ENCODE data around the gene MORF4L2.
A peak's percentile ranks its signal among the peaks of the same experiment; 100 is the strongest.
"Not testable (repeated sequence)": the region's sequence is repeated elsewhere in the genome, so short reads cannot be mapped to it uniquely, and the experiment has no call there.

- not testable (repeated sequence) for TF ChIP-seq CHD2 (IDR thresholded peaks at IDR 0.05; ENCODE audit: low read length, partially characterized antibody); USF2 (IDR thresholded peaks at IDR 0.05; ENCODE audit: borderline replicate concordance, low read depth, low read length); MAX (IDR thresholded peaks at IDR 0.05; ENCODE audit: low read depth); POLR2AphosphoS5 (IDR thresholded peaks at IDR 0.05; ENCODE audit: low read depth, low read length); TCF12 (IDR thresholded peaks at IDR 0.05); SIN3A (IDR thresholded peaks at IDR 0.05; ENCODE audit: borderline replicate concordance, low read depth, low read length); TAF1 (IDR thresholded peaks at IDR 0.05; ENCODE audit: borderline replicate concordance, low read depth, low read length); NFIC (IDR thresholded peaks at IDR 0.05; ENCODE audit: borderline replicate concordance)
- TF ChIP-seq, protein P1, sequence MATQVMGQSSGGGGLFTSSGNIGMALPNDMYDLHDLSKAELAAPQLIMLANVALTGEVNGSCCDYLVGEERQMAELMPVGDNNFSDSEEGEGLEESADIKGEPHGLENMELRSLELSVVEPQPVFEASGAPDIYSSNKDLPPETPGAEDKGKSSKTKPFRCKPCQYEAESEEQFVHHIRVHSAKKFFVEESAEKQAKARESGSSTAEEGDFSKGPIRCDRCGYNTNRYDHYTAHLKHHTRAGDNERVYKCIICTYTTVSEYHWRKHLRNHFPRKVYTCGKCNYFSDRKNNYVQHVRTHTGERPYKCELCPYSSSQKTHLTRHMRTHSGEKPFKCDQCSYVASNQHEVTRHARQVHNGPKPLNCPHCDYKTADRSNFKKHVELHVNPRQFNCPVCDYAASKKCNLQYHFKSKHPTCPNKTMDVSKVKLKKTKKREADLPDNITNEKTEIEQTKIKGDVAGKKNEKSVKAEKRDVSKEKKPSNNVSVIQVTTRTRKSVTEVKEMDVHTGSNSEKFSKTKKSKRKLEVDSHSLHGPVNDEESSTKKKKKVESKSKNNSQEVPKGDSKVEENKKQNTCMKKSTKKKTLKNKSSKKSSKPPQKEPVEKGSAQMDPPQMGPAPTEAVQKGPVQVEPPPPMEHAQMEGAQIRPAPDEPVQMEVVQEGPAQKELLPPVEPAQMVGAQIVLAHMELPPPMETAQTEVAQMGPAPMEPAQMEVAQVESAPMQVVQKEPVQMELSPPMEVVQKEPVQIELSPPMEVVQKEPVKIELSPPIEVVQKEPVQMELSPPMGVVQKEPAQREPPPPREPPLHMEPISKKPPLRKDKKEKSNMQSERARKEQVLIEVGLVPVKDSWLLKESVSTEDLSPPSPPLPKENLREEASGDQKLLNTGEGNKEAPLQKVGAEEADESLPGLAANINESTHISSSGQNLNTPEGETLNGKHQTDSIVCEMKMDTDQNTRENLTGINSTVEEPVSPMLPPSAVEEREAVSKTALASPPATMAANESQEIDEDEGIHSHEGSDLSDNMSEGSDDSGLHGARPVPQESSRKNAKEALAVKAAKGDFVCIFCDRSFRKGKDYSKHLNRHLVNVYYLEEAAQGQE (IDR thresholded peaks at IDR 0.05; ENCODE audit: low read depth, low read length): not testable (repeated sequence)
- TF ChIP-seq EP300 (IDR thresholded peaks at IDR 0.05; ENCODE audit: borderline replicate concordance in 1 of 2, low read depth in 1 of 2, low read length in 1 of 2): 0 out of 4 replicates have a peak, but pooled peaks of 1 of the 2 experiments have one; percentile 5
- TF ChIP-seq, protein P2, sequence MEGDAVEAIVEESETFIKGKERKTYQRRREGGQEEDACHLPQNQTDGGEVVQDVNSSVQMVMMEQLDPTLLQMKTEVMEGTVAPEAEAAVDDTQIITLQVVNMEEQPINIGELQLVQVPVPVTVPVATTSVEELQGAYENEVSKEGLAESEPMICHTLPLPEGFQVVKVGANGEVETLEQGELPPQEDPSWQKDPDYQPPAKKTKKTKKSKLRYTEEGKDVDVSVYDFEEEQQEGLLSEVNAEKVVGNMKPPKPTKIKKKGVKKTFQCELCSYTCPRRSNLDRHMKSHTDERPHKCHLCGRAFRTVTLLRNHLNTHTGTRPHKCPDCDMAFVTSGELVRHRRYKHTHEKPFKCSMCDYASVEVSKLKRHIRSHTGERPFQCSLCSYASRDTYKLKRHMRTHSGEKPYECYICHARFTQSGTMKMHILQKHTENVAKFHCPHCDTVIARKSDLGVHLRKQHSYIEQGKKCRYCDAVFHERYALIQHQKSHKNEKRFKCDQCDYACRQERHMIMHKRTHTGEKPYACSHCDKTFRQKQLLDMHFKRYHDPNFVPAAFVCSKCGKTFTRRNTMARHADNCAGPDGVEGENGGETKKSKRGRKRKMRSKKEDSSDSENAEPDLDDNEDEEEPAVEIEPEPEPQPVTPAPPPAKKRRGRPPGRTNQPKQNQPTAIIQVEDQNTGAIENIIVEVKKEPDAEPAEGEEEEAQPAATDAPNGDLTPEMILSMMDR (IDR thresholded peaks at IDR 0.05): not testable (repeated sequence)
- TF ChIP-seq, protein P3, sequence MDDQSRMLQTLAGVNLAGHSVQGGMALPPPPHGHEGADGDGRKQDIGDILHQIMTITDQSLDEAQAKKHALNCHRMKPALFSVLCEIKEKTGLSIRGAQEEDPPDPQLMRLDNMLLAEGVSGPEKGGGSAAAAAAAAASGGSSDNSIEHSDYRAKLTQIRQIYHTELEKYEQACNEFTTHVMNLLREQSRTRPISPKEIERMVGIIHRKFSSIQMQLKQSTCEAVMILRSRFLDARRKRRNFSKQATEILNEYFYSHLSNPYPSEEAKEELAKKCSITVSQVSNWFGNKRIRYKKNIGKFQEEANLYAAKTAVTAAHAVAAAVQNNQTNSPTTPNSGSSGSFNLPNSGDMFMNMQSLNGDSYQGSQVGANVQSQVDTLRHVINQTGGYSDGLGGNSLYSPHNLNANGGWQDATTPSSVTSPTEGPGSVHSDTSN (IDR thresholded peaks at IDR 0.05): not testable (repeated sequence)
Observed at GRCh38 chrX:103657066-103657465, 29.4 kb downstream of the MORF4L2 start.
